Sciatic nerve (tissue), 2 donors: Measurements from ENCODE around the gene ACD. TPM values are rescaled to one million over a fixed set of nuclear protein-coding genes. Genes with fewer than 3 reads are reported as not detected.
"Not testable (repeated sequence)": the region's sequence is repeated elsewhere in the genome, so short reads cannot be mapped to it uniquely, and the experiment has no call there.

Source experiments
- ATAC-seq: fragments of 200-7000 bp; cut with Tn5 transposase; one replicate; pipeline ENCODE4 v1.9.1; 2020; ENCODE audit warnings: mild to moderate bottlenecking, moderate library complexity
- DNase-seq: peaks from one replicate; pipeline ENCODE4 v3.0.0-alpha.2; 2020; ENCODE audit warnings: low spot score
- intact Hi-C: fragments of 100-400 bp; cut with DNase I; formaldehyde crosslinking; loops from one replicate; pipeline ENCODE4 v1.14.2; 2022
- total RNA-seq: library from RNA; stranded (reverse); fragmentation: NEBNext Ultra II Directional; extraction: Animal tissue kit (Norgen Biotek cat#: 25700); gene quantifications from one replicate; pipeline ENCODE4 v1.2.1, GENCODE V29; 2021
- donor health status: DM: no; HTN: no; CAD: no.
- donor health status: DM: no; HTN: no; CAD: no.

The ACD gene
- 21.2 TPM for total RNA-seq

DNA sequence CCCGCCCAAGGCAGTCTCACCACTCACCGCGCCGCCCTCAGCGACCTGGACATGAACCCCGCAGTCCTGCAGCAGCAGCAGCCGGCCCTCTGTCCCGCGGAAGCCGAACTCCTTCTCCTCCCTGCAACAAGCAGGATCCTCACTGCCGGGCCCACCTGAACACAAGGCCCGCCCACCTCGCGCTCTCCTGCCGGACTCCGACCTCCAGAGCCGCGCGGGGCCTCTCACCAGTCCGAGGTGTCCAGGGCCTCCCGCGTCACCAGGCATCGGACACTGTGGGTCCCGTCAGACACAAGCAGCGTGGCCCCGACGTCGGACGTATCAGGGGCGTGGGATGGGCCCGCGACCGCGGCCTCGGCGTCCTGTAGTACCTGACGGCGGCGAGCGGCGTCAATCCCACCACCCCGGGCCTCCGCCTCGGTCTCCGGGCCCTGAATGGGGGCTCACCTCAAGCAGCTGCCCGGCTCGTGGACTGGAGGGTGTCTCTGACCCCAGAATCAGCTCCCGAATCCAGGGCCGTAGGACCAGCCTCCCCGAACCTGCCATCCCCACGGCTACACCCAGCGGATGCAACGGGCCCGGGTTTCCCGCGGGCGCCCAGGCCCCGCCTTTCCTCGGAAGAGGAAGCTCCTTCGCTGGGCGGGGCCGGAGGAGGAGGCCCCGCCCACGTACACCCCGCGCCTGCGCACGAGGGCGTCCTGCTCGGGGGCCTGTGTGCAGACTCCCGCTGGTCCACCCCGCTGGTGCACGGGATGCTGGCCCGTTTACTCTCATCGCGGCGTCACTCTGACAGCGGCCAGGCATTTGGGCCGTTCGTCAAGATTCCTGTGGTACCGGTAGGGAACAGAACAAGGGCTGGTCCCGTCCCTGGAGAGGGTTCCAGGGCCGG is at the start of gene ACD:
TSS of gene ACD (minus strand) at position 586 of the 889 bp plus-strand sequence. CDS start at position 546, 40 bp downstream.
- ATAC-seq (peak; percentile 95), DNase-seq (peak; percentile 95)
- intact Hi-C loops = loop anchor here (10.0 kb wide), 1 partner anchor 135 kb away; the partner anchor contains the start of gene RIPOR1

DNA sequence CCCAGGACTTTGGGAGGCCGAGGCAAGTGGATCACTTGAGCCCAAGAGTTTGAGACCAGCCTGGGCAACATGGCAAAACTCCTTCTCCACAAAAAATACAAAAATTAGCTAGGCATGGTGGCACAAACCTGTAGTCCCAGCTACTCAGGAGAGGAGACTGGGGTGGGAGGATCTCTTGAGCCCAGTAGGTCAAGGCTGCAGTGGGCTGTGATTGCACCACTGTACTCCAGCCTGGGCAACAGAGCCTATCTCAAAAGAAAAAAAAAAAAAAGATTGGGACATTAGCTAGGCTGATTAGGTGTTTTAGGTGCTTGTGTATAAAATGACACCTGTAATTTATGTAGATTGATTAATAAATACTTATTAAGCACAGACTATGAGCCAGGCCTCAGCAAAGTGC is 49.0 kb upstream of the ACD start:
- intact Hi-C loops = no loop called here
- no peak for ATAC-seq
- no peak for DNase-seq

DNA sequence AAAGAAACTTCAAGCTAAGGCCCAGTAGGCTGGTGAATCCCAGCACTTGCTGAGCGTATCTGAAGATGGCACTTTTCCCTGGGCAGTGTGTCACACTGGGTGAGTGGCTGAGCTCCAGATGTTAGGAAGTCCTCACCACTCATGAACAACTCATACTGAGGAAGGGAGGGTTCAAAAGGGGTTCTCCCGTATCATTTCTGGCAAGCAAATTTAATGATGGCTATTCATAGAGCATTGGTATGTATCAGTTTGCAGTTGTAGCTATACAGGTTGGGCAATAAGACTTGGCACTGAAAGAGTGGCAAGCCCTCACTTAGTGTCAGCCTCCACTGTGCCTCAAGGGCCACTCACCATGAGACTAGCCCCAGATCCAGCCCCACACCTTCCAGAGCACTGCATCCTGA is 48.3 kb upstream of the ACD start:
- intact Hi-C loops = no loop called here
- ATAC-seq (no peak), DNase-seq (no peak)

DNA sequence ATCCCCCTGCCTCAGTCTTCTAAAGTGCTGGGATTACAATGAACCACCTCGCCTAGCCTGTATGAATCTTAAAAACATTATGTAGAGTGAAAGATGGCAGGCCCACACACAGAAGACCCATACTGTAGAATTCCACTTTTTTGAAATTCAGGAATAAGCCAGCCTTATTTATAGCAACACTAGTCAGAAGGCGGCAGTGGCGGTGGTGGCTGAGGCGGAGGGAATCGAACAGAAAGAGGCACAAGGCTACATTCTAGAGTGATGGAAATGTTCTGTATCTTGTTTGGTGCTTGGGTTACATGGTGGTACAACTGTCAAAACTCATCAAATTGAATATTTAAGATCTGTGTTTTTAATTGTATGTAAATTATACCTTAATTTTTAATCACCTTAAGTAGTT is 47.7 kb upstream of the ACD start:
- no peak for ATAC-seq
- no peak for DNase-seq
- intact Hi-C loops = no loop called here

DNA sequence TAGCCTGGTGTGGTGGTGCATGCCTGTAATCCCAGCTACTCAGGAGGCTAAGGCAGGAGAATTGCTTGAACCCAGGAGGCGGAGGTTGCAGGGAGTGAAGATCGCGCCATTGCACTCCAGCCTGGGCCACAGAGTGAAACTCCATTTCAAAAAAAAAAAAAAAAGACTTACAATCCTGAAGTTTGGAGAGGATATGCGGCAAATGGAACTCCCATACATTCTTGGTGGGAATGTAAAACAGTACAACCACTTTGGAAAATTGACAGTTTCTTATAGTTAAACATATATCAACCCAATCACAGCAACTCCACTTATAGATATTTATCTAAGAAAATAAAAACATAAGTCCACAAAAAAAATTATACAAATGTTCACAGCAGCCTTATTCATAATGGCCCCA is 47.1 kb upstream of the ACD start:
- intact Hi-C loops = no loop called here
- DNase-seq = no peak
- ATAC-seq = no peak

DNA sequence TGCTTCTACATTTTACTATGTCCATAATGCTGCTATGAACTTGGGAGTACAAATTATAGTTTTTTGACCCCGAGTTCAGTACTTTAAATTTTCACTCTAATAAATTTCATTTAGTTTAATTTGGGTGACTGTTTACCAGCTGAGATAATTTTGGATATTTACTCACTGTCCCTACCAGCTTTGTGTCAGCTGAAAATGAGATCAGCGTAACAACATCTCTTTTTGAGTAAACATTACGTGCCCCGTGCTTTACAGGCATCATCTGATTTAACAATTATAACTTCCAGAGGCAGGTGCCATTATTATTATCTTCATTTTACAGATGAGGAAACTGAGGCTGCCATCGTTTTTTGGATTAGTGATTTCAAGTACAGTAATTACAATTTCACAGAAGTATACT is 44.0 kb upstream of the ACD start:
- intact Hi-C loops = no loop called here
- no peak for ATAC-seq

DNA sequence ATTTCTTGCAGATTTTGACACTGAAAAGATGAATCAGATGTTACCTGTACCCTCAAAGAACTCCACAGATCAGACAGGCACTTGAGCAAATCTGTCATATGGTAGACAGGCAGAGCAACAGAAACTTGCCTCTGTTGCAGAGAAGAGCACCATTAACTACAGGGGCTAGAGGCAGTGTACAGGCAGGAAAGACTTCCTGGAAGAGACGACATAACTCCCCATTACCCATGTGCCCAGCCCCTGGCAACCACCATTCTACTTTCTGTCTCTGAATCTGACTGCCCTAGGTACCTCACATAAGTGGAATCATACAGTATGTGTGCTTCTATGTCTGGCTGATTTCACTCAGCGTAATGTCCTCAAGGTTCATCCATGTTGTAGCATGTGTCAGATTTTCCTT is 43.6 kb upstream of the ACD start:
- intact Hi-C loops = no loop called here
- DNase-seq = no peak
- no peak for ATAC-seq

More for the DNA sequence above, 44.0 kb upstream of the ACD start:
- no peak for DNase-seq

DNA sequence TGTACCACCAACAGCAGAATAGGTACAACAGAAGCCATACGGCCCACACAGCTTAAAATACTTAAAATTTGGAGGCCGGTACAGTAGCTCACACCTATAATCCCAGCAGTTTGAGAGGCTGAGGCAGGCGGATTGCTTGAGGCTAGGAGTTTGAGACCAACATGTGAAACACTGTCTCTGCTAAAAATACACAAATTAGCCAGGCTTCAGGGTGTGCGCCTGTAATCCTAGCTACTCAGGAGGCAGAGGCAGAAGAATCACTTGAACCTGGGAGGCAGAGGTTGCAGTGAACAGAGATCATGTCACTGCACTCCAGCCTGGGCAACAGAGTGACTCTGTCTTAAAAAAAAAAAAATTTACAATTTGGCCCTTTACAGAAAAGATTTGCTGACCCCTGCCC is 42.1 kb upstream of the ACD start:
- DNase-seq (no peak), ATAC-seq (no peak)
- intact Hi-C loops = no loop called here

DNA sequence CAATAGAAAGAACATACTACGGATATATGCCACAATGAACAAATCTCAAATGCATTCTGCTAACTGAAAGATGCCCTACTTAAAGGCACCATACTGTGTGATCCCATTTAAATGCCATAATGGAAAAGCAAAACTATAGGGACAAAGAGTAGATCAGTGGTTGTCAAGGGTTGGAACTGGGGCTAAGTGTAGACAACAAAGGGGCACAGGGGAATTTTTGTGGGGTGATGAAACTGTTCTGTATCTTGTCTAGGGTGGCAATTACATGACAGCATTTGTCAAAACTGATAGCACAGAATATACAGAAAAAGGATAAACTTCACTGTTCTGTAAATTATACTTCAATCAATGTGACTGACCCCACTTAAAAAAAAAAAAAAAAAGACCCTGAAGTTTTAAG is 41.4 kb upstream of the ACD start:
- intact Hi-C loops = no loop called here
- DNase-seq (no peak), ATAC-seq (no peak)

DNA sequence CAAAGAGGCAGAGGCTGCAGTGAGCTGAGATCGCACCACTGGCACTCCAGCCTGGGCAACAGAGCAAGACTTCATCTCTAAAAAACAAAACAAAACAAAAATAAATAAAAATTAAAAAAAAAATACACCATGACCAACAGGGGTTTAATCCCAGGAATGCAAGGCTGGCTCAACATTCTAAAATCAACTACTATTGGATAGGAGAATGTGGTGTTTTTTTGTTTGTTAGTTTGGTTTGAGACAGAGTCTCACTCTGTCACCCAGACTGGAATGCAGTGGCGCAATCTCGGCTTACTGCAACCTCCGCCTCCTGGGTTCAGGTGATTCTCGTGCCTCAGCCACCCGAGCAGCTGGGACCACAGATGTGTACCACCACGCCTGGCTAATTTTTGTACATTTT is 39.2 kb upstream of the ACD start:
- intact Hi-C loops = no loop called here
- DNase-seq = no peak
- ATAC-seq = no peak

DNA sequence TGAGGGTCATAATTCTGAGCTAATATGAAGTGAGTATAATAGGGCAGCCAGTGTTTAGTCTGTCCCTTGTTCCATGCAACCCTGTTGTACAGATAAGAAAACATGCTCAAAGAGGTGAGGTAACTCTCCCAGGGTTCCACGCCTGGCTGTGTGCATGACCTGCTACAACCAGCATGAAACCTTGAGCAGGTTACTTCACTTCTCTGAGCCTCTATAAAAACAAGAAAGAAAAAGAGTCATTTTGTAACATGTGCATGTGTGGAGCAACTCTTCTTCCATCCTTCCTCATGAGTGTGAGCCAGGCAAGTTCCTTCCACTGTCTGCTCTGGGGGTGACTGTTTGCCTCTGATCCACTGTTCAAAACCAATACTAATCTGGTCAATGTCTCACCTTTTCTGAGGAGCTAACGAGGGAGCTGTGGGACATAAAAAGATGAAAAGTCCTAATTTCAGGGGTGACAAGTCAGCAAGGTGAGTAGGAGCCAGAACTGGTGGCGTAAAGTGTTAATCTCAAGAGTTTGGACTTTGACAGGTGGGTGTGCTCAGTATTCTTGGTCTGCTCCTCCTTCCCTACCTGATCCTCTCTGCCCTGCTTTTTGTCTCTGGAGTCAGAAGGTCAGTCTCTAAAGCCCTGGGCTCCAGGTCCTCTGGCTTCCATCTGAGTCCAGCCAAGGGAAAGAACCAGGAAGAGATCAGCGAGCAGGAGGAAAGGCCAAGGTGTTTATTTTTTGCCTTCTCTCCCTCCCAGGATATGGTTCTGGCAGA is 37.5 kb upstream of the ACD start:
- ATAC-seq = no peak

DNA sequence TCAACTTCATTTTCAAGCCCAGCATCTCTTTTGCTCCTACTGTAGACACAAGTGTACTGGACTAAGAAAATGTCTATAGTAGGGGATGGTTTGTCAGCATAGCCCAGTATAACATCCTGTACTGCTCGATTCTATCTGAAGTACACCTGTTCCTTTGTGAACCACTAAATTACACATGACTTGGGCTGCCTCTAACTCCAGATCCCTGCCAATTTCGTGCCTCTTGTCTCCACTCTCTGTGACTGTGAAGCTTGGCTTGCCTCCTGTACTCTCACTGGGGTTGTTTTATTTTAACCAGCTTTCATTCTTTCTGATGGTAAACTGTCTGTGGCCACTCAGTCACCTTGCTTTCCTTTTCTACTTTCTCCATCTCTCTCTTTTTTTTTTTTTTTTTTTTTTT is 34.6 kb upstream of the ACD start:
- no peak for DNase-seq
- ATAC-seq = no peak
- intact Hi-C loops = no loop called here

More for the DNA sequence above, 37.5 kb upstream of the ACD start:
- intact Hi-C loops = no loop called here
- no peak for DNase-seq

DNA sequence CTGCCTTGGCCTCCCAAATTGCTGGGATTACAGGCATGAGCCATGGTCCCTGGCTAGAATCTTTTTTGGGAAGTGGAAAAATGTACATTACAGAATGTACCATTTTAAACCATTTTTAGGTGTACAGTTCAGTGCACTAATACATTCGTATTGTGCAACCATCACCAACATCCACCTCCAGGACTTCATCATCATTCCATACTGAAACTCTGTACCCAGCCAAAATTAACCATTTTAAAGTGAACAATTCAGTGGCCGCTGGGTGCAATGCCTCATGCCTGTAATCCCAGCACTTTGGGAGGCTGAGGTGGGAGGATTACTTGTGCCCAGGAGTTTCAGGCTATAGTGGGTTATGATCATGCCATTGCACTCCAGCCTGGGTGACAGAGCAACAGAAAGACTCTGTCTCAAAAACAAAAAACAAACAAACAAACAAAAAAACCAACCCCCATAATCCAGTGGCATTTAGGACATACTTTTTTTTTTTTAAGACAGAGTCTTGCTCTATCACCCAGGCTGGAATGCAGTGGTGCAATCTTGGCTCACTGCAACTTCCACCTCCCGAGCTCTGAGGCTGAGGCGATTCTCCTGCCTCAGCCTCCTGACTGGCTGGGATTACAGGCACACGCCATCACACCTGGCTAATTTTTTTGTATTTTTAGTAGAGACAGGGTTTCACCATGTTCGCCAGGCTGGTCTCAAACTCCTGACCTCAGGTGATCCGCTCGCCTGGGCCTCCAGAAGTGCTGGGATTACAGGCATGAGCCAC is 33.6 kb upstream of the ACD start:
- ATAC-seq, intact Hi-C loops, DNase-seq: not testable (repeated sequence)

DNA sequence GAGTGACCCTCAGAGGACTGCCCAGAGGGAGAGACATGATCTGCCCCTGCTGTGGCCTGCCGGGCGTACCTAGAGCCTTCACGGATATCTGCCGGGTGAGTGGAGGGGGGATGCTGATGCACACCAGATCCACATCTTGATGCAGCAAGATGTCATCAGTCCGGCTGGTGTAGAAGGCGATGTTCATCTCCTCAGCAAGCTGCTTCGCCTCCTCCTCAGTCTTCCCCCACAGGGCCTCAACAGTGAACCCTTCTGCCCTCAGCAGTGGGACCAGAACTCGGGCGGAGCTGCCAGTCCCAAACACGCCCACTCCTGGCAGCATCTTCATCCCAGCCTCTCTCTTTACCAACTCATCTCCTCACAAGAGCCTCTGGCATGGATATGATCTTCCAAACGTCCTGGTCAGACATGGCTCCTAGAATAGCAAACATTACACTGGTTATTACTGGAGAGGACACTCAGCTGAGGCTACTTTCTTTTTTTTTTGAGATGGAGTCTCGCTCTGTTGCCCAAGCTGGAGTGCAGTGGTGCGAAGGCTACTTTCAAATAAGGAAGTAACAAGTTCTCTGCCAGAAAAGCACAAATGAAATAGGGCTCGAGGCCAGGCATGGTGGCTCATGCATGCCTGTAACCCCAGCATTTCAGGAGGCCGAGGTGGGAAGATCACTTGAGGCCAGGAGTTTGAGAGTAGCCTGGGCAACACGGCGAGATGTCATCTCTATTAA is 25.5 kb upstream of the ACD start:
- no peak for DNase-seq
- intact Hi-C loops = no loop called here
- ATAC-seq = no peak

DNA sequence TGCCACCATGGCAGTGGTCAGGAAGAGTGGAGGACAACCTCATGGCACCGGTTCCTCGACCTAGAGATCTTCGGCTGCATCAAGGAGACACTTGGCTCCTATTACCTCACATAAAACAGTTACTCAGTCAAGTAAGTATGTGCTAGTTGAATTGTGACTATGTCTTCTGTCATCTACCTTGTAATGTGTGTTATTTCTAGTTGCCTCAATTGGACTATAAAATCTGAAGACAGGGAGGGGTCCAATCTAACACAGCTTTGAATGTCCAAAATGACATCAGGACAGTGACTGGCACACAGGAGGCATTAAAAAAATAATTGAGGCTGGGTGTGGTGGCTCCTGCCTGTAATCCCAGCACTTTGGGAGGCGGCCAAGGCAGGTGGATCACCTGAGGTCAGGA is 23.7 kb upstream of the ACD start:
- intact Hi-C loops = no loop called here
- no peak for DNase-seq
- ATAC-seq = no peak

DNA sequence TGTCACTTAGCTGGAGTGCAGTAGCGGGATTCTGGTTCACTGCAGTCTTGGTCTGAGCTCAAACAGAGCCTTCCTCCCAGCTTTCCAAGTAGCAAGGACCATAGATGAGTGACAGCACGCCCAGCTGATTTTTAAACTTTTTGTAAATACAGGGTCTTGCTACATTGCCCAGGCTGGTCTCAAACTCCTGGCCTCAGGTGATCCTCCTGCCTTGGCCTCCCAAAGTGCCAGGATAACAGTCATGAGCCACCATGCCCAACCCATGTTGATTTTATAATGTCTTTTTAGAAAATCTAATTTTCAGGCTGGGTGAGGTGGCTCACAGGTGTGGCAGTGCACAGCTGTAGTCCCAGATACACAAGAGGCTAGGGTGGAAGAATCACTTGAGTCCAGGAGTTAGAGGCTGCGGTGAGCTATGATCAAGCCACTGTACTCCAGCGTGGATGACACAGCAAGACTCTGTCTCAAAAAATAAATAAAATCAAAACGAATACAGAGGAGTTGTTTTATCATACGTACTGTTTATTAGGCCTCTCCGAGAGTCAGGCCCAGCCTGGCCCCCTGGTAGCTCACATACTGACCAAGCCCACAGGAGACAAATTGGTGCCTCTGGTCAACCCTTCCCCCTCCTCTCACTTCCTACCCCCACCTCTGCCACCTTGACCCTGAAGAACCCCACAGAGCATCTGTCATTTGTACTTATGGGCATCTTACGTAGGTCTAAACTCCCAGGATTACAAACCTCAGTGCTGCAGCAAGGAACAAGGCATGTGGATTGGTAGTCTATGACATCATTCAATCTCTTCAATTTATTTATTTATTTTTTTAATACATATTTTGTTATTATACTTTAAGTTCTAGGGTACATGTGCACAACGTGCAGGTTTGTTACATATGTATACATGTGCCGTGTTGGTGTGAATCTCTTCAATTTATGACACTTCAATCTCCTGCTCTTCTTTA is 20.2 kb upstream of the ACD start:
- no peak for ATAC-seq
- intact Hi-C loops = no loop called here

DNA sequence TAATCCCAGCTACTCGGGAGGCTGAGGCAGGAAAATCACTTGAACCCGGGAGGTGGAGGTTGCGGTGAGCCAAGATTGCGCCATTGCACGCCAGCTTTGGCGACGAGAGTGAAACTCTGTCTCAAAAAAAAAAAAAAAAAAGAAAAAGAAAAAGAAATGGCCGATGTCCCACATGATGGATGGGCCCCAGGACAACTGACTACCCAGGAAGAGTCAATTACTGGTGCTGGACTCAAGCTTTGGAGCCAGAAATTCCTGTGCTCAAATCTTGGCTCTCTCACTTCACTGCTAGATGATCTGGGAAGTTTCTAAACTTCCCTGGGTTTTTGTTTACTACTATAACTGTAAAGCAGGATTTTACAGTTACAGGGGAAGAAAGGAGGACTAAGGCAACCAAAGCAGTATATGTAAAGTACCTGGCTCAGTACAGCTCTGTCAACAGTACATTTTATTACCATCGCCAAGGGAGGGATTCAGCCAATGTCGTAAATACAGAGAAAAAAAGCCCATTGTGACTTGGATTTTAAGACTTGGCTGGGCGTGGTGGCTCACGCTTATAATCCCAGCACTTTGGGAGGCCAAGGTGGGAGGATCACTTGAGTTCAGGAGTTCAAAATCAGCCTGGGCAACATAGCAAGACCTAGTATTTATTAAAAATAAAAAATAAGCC is 18.4 kb upstream of the ACD start:
- ATAC-seq (no peak), DNase-seq (no peak)
- intact Hi-C loops = no loop called here

More for the DNA sequence above, 20.2 kb upstream of the ACD start:
- DNase-seq = no peak
